HG03159 (cell line): ENCODE measurements around the gene LYPD6B.

Experiments
- ATAC-seq: cut with Tn5 transposase; IDR thresholded peaks from one replicate; pipeline ENCODE4 v1.9.1; 2021; ENCODE audit warnings: mild to moderate bottlenecking, moderate library complexity; ENCODE audit not compliant: unreplicated experiment

LYPD6B gene

GRCh38 chr2:149068996-149069888 is 30.7 kb downstream of the LYPD6B start:
- ATAC-seq, result no peak

- ATAC-seq, result no peak
Measured at GRCh38 chr2:149070681-149071320, 32.3 kb downstream of the LYPD6B start.

- no peak for ATAC-seq
Measured at GRCh38 chr2:149075105-149075504, 36.6 kb downstream of the LYPD6B start.

GRCh38 chr2:149075853-149076252 is 37.4 kb downstream of the LYPD6B start:
- no peak for ATAC-seq

GRCh38 chr2:149076863-149077412 is 38.4 kb downstream of the LYPD6B start:
- ATAC-seq, result no peak

GRCh38 chr2:149077861-149078260 is 39.4 kb downstream of the LYPD6B start:
- no peak for ATAC-seq

- no peak for ATAC-seq
Measured at GRCh38 chr2:149080099-149080498, 41.6 kb downstream of the LYPD6B start.

- ATAC-seq, result no peak
Measured at GRCh38 chr2:149080971-149081370, 42.5 kb downstream of the LYPD6B start.

GRCh38 chr2:149082079-149082478 is 43.6 kb downstream of the LYPD6B start:
- ATAC-seq, result no peak

GRCh38 chr2:149082735-149083134 is 44.2 kb downstream of the LYPD6B start:
- ATAC-seq, result no peak

- no peak for ATAC-seq
Measured at GRCh38 chr2:149084924-149085795, 46.7 kb downstream of the LYPD6B start.

GRCh38 chr2:149087751-149088150 is 49.3 kb downstream of the LYPD6B start:
- peak; percentile 60 for ATAC-seq

- ATAC-seq, result no peak
Measured at GRCh38 chr2:149089068-149089467, 50.6 kb downstream of the LYPD6B start.

- no peak for ATAC-seq
Measured at GRCh38 chr2:149090706-149091105, 52.2 kb downstream of the LYPD6B start.

- no peak for ATAC-seq
Measured at GRCh38 chr2:149093579-149093978, 55.1 kb downstream of the LYPD6B start.

GRCh38 chr2:149094217-149095015 is 55.9 kb downstream of the LYPD6B start:
- ATAC-seq, result no peak

GRCh38 chr2:149098701-149099100 is 60.2 kb downstream of the LYPD6B start:
- ATAC-seq, result no peak

- no peak for ATAC-seq
Measured at GRCh38 chr2:149099298-149099697, 60.8 kb downstream of the LYPD6B start.

- no peak for ATAC-seq
Measured at GRCh38 chr2:149100739-149101699, 62.5 kb downstream of the LYPD6B start.
